Measurements from ENCODE around the gene LAMP1.
"Not testable (repeated sequence)": the region's sequence is repeated elsewhere in the genome, so short reads cannot be mapped to it uniquely, and the experiment has no call there.

The LAMP1 gene

DNA sequence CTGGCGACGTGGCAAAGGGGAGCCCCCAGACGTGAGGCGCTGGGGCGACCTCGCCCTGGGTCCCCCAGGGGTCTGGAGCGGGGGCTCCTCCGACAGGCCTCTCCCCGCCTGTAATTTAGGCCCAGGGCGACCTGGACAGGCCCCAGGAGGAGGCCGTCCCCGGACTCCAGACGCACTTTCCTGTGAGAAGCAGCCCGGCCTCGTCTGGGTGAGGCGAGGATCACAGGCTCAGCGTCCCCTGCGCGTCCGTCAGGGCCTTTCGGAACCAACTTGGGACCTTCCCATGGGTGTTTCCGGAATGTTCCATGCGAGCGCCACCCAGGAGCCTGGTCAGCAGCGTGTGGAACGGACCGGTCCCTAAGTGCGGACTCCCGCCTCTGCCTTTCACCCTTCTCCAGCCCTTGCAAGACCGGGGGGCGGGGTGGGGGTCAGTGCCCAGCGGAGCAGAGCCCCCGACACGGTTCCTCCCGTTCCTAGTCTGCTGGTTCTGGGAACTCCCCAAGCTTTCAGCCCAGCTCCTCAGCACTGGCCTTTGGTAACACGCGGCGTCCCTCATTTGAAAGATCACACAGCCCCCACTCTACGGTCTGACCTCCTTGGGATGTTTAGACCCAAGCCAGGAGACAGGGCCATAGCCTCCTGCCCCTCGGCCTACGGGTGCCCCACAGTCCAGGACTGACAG is 68.0 kb downstream of the LAMP1 start:
- POLR2A ChIA-PET = no interaction called here
- DNase-seq (ENCODE audit: extremely low spot score) = no peak
- CTCF ChIA-PET = no interaction called here
- TF ChIP-seq, protein P1, sequence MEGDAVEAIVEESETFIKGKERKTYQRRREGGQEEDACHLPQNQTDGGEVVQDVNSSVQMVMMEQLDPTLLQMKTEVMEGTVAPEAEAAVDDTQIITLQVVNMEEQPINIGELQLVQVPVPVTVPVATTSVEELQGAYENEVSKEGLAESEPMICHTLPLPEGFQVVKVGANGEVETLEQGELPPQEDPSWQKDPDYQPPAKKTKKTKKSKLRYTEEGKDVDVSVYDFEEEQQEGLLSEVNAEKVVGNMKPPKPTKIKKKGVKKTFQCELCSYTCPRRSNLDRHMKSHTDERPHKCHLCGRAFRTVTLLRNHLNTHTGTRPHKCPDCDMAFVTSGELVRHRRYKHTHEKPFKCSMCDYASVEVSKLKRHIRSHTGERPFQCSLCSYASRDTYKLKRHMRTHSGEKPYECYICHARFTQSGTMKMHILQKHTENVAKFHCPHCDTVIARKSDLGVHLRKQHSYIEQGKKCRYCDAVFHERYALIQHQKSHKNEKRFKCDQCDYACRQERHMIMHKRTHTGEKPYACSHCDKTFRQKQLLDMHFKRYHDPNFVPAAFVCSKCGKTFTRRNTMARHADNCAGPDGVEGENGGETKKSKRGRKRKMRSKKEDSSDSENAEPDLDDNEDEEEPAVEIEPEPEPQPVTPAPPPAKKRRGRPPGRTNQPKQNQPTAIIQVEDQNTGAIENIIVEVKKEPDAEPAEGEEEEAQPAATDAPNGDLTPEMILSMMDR (IDR thresholded peaks at IDR 0.05; ENCODE audit: control extremely low read depth, extremely low read depth, low read depth, missing control alignments) = no peak

DNA sequence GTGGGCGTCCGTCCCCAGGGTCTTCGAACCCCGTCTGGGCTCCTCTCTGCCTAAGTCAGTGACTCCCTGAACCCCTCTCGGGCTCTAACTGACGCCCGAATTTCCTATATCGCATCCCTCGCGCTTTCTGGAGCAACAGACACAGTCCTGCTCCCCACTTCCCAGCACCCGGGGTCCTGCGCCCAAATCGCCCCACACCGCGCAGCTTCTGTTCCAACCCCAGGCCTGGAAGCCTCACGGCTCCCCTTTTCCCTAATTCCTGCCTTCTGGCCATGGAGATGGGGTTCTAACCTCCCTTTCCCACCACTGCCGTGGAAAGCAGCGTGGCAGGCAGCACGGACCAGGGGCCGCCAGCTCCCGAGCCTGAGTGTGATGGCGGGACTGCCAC is 68.5 kb downstream of the LAMP1 start:
- no peak for DNase-seq (ENCODE audit: extremely low spot score)
- CTCF ChIA-PET = no interaction called here
- TF ChIP-seq, protein P1 (IDR thresholded peaks at IDR 0.05; ENCODE audit: control extremely low read depth, extremely low read depth, low read depth, missing control alignments) = no peak
- POLR2A ChIA-PET = no interaction called here

DNA sequence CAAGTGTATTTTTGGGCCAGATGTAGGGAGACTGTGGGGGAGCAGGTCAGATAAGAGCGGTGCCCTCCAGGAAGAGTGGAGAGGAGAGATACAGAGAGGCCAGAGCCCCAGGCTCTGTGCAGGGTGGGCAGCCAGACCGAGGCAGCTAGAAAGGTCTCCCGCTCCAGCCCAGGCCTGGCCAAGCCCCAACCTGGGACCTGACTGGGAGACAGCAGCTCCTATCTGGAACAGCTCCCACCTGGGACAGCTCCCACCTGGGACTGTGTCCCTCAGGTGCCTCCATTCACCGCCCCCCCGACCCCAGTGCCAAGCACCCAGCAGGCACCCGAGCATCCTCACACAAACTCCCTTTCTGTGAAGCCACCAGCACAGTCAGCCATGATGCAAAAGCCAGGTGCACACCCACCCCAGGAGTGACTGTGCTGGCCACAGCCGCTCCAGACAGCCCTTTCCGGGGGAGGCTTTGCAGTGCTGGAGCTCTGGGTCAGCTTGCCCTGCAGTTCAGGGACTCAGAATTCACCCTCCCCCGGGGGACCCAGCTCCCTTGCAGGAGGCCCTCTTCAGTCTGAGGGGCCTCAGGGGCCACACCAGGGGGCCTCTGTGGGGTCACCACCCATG is 69.0 kb downstream of the LAMP1 start:
- TF ChIP-seq, protein P1 (IDR thresholded peaks at IDR 0.05; ENCODE audit: control extremely low read depth, extremely low read depth, low read depth, missing control alignments) = no peak
- CTCF ChIA-PET = no interaction called here
- POLR2A ChIA-PET = no interaction called here
- DNase-seq (ENCODE audit: extremely low spot score) = no peak

DNA sequence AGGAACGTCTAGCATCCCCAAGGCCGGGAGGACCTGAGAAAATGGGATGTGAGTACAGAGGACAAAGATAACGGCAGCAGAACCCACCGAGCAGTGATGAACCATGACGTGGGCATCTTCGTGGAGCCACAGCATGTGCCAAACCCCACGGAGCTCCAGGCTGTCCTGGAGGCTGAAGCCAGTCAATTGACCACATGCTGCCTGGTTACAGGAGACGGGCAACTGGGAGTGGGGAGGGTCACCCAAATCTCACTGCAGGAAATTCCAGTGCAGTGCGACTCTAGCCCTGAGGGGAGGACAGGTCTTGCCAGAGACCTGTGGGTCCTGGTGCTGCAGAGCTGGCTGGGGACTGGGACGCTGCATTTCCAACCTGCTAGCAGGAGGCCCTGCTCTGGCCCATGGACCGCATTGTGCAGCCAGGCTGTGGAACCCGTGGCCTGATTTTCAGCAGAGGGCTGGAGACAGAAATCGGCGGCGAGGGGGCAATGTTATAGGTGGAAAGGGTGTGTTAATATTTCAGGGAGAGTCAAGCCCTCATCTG is 70.1 kb downstream of the LAMP1 start:
- TF ChIP-seq, protein P1 (IDR thresholded peaks at IDR 0.05; ENCODE audit: control extremely low read depth, extremely low read depth, low read depth, missing control alignments) = no peak
- CTCF ChIA-PET = no interaction called here
- DNase-seq (ENCODE audit: extremely low spot score) = no peak
- POLR2A ChIA-PET = no interaction called here

DNA sequence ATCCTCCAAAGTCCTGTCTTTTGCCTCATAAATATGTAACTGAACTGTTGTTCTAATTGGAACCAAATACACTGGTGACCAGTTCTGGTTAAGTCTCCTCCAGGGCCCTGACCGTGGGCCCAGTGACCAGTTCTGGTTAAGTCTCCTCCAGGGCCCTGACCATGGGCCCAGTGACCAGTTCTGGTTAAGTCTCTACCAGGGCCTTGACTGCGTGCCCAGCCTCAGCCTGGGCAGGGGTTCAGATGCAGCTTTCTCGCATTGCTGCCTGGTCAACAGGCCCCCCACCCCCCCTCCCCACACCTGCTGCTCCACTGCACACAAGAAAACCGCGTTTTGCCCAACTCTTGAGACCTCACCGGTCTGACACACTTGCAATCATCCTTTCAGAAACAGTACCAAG is 70.7 kb downstream of the LAMP1 start:
- ChIA-PET POLR2A (interaction anchor here (0.6 kb wide), 1 partner anchor 62 kb away, joined by 4 read pairs; no protein-coding TSS in a partner anchor), CTCF (no interaction called here)
- TF ChIP-seq, protein P1 (IDR thresholded peaks at IDR 0.05; ENCODE audit: control extremely low read depth, extremely low read depth, low read depth, missing control alignments) = no peak
- DNase-seq (ENCODE audit: extremely low spot score) = no peak

DNA sequence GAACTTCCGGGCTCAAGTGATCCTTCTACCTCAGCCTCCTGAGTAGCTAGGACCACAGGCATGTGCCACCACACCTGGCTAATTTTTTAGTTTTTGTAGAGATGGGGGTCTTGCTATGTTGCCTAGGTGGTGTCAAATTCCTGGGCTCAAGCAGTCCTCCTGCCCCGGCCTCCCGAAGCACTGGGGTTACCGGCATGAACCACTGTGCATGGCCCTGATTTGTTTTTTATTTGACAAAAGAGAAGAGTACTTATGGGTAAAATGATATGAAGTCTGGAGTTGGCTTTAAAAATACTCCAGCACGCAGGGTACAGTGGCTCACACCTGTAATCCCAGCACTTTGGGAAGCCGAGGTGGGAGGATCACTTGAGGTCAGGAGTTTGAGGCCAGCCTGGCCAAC is 71.3 kb downstream of the LAMP1 start:
- POLR2A ChIA-PET; DNase-seq (ENCODE audit: extremely low spot score); CTCF ChIA-PET: not testable (repeated sequence)

DNA sequence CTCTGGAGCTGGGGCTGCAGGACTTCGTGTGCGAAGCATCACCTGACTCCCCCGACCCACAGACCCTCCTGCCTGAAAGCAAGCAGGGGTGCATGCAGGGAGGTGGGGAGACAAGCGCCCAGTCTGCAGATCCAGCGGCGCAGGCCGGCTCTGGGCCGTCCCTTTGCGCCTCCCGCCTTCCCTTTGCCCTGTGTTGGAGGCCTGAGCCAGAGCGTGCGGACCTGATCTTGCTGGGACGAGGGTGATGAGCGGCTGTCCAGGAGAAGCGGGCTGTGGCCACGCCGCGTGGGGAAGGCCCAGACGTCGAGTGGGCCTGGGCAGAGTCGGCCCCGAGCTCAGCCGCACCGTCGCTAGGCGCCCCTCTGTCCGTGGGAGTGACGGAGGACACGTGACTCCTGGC is 72.2 kb downstream of the LAMP1 start:
- no peak for DNase-seq (ENCODE audit: extremely low spot score)
- CTCF ChIA-PET = no interaction called here
- POLR2A ChIA-PET = no interaction called here
- TF ChIP-seq, protein P1 (IDR thresholded peaks at IDR 0.05; ENCODE audit: control extremely low read depth, extremely low read depth, low read depth, missing control alignments) = no peak

Data from GM10248 (cell line).